ENCODE data around the gene ZMYND10.
"Not testable (repeated sequence)": the region's sequence is repeated elsewhere in the genome, so short reads cannot be mapped to it uniquely, and the experiment has no call there.

ZMYND10 gene

DNA sequence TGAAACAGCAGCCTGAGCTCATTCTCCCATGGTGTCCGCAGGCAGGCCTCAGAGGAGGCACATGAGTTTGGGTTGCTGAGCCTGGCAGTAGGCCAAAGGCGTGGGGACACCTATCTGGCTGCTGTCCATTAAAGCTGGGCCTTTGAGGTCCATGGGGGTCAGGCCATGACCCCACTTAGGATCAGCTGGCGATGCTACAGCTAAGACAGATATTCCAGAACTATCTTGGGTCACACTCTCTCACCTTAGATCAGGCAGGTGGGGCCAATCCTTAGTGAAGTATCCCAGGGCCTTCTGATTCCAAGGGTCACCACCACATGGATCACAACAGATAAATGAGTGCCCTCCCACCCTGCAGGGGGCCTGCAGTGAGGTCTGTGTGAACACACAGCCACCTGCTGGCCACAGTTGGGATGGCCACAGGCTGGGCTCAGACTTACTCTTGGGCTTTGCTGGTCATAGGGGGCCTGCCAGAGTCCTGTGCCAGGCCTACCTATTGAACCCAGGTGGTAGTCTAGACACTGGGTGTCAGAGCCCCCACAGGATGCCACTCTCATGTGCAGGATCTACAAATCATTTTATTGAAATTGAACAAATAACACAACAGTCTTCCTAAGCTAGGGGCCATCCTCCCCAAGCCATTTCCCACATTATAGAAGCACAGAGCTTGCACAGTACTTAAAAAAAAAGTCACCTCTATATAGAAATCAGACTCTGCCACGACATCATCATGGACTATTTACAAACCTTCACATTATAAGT, 21.0 kb downstream of the ZMYND10 start:
- DNase-seq: no peak

DNA sequence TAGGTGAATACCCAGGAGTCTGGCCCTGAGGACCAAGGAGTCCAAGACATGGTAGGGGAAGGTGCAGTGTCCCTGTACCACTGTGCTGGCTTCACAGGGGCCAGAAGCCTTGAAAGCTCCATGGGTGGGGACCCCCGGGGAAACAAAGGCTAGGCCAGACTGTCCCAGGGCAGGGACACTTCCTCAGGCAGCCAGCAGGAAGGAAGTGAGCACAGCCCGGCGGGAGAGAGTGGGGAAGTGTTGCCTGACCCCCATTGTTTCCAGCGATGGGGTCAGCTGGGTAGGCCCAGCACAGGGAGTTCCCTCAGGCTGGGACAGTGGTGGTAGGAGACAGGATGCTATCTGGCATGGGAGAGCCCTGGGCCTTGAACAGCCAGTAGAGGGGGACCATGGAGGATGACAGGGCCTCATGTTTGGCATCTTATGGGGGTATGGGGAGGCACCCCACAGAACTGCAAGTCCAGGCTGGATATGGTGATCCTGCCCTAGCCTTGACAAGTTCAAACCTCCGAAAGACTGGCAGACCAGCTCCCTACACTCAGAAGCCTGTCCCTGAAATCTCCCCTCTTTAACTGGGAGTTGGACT, 21.8 kb downstream of the ZMYND10 start:
- DNase-seq: no peak

DNA sequence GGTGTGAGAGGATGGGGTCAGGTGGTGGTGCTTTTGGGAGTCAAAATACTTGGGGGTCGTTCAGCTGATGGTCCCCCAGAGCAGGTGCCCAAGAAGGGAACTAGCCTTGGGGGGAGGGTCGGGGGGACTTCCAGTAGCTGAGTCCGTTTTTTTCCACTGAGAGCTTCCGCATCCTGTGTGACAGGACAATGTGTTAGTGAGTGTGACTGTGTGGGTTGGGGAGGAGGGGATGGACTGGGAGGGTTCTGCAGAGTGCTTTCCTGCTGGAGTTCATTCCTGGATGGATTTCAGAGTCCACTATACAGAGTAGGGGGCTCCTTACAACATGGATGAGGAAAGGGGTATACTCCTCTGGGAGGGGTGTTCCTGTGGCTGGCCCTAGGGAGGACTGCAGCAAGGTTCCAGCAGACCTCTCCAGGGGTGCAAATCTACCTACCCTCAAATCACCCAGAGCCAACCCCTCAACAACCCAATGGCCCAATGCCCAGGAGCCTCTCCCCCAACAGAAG, 22.4 kb downstream of the ZMYND10 start:
- DNase-seq: no peak

DNA sequence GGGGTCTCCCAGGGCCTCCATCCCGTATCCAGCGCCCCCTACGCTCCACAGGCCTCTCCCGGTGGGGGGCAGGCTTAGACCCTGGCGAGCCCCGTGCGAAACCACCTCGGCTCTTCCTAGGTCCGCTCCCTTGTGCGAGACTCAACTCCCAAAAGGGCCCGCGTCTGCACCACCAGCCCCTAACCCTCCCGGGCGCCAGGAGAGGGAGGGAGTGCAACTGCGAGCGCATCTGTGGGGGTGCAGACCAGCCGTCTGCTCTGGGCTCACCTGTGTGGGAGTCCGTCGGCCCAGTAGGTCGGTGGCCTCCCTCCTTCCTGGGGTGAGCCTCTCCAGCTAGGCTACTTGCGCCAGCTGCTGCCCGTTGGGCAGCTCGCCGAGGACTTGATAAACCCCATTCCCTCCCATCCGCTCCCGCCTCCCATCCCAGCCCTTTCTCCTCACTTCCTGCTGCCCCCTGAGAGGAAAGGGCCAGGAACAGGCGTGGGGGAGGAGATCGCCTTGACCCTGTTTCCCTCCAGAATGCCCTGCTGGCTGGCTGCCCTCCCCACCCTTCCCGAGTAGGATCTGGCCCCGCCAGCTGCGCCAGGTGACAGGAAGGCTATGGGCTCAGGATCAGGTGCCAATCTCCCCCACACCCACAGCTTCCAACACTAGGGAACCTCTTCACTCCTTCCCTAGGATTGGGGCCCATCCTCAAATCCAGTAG, 23.0 kb downstream of the ZMYND10 start, which contains the start of gene HYAL2:
Gene HYAL2 (minus strand): TSS at position 360 of the 706 bp plus-strand sequence. CDS start 2,256 bp downstream, outside the sequence.
- no peak for DNase-seq

DNA sequence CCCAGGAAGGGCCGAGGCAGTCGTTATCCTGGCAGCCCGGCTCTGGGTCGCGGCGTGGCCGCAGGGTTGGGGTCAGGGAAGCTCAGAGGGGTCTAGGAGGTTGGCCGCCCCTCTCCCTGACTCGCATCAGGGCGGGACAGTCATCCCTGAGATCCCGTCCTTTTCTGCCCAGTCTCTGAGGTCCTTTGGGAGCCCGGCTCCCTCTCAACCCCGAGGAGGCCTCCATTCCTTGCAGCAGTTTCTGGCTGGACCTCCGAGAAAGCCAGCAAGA, 23.5 kb downstream of the ZMYND10 start:
- DNase-seq: no peak

DNA sequence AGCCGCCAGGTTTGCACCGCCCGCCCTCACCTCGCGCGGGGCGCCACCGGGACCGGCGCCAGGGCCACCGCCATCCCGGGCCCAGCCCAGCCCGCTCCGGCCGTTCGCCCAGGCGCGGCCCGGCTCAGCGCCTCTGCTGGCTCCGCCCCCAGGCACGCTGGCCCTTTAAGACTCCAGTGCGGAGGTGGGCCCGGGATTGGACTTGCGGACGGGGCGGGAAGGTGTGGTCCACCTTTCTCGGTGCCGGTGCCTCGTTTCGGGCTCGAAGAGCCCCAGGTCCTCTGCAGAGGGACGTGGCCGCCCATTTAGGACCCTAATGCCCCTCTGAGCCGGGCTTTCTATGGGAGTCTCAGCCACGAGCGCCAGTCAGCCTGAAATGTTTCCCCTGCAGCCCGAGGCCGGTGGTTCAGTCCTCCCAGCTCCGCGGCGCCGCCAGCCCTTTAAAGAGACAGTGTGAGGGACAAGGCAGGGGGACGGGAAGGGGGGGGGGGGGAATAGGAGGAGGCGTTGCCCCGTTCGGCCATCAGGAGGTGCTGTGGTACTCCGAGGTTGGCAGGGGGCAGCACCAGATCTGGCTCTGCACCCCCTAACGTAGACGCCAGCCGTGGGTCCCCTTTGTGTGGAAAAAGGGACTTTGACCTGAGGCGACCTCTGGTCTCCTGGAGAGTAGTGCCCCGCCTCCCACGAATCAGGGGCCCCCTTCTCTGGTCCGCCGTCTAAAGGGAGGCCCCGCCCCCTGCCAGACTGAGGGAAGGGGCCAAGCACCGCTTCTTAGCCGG, 24.0 kb downstream of the ZMYND10 start:
- DNase-seq: peak; percentile 73

DNA sequence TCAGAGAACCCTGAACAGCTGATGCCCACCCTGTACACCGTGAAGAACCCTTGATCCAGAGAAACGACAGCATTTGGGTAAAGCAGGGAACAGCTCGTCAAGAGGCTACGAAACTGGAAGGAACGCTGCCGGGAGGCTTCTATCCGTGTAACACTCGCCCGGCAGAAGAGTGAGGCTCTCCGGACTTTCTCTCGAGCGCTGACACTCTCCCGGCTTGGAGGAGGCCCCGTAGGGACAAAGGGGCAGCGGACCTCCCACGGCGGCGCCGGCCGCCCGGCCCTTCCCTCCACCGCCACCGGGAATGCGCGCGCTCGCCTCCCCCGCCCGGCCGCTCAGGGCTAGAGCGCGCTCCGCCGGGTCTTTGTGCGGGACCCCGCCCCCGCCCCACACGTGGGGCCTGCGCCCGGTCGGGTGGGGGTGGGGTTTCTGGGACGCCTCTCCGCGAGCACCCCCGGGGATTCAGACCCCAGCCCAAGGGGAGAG, 24.6 kb downstream of the ZMYND10 start:
- DNase-seq: peak; percentile 61

DNA sequence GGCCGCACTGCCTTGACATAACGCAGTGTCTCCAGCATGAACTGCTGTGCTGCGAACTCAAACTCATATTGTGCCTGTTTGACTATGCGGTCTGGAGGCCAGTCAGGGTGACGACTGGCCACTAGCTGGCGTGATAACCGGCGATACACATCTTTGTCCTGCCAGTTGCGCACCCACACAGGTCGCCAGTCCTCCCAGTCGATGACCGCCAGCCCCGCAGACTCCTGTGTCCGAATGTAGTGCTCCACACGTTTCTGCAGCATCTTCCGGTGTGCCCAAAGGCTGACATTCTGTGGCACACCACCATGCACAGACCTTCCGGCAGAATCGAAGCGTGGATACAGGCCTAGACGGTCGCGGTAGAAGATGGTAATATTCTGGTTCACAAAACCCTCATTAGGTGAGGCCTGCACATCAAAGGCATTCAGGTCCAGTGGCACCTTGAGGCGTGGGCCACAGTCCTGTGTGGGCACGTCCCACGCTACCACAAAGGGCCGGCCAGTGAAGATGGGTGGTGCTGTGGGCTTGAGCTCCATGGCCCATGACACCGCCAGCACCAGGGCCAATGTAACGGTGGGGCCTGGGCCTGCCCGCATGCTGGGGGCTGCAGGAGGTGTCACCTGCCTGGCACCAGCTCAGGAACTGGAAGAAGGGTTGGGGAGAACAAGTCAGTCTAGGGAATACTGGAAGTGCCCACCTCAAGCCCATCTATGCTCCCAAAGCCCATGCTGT, 25.5 kb downstream of the ZMYND10 start:
- DNase-seq: no peak

DNA sequence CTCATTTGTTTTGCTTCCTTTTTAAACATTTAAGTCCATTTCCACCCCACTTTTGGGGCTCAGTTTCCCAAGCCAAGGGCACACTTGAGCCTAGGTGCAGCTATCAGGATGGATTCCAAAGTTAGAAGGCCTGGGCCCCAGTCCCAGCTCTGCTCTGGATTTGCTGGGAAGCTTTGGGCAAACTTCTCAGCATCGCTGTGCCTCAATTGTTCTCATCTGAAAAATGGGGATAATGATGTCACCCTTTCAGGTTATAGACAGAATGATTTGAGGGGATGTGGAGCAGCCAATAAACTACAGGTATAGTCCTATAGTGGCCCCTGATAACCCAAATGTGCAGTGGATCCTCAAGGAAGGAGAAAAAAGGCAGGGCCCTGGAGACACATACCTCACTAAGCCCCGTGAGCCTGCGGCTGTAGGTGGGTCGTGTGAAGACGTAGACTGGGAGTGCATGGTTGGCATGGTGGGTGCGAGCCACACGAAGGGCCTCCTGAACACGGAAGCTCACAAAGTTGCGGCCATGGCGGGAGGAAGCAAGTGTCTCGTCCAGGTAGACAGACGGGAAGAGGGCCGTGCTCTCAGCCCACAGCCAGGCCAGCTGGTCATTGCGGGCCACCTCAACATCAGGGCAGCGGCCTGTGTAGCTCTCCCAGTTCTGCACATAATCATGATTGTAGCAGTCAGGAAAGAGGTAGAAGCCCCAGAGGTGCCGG, 26.2 kb downstream of the ZMYND10 start:
- DNase-seq: no peak

DNA sequence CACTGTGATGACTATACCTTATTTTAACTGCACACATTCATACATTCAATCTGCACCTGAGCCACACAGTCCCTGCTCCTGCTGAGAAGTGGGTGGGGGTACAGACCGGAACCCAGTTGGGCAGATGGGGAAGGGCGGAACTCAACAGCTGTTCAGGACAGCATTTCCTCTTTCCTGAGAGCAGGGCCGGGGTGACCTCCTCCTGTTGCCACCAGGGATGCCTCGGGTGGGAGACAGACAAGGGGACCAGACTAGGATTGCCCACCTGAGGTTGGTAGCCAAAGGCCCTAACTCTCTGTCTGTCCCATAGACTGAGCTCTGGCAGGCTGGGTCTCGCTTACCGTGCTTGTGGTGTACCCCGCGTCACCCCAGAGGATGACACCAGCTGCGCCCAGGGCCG, 26.9 kb downstream of the ZMYND10 start:
- DNase-seq: no peak

DNA sequence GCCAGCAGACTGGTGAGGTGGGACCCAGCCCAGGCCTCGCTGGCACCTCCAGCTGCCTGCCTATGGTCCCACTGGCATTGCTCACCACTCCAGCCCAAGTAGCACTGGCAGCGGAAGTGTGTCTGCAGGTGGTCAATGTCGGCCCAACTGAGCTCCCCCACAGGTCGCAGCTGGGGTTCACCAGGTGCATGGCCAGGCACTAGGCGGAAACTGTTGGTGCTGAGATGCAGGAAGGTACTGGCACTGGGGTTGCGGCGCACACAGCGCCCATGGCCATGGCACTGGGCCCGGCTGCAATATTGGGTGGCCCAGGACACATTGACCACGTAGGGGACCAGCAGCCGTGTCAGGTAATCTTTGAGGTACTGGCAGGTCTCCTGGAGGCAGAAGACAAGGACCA, 27.4 kb downstream of the ZMYND10 start:
- DNase-seq: no peak

DNA sequence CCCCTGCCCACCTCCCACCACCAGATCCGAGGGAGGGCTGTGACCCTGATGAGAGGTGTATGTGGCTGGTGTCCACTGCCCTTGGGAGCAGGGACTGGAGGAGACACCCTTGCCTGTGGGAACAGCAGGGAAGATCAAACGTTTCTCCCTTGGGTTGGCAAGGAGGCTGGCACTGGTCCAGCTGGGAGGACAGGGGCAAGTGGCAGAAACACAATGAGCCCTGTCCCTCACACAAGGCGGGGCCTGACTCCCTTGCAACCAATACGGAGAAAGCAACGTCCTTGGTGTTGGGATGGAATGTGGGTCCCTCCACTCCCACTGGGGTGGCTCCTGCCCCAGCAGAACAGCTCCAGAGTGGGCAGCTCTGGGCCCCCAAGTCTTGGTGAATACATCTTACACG, 28.2 kb downstream of the ZMYND10 start:
- DNase-seq: no peak

DNA sequence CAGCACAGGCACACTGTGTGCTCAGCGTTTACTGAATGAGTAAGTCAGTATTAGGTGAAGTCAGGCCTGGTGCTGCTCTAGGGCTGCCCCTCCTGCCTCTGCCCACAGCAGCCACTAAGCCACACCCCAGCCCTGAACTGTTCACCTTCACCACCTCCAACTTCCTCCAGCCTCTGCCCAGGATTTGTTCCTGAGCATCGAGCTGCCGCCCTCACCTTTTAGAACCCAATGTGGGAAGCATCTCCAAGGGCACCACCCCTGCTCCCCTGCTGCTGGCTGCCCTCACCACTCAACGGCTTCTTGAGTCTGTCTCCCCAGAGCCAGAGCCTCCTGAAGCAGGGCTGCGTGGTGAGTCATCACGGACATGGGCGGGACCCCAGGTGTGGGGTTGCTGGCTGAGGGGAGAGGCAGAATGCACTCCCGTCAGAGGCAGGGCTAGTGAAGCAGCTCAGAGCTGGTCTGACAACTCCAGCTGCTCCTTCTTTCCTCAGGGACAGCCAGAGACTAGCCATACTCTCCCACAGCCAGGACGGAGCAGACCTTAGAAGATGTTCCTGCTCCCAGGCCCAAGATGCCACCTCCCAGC, 28.8 kb downstream of the ZMYND10 start:
- peak; percentile 16 for DNase-seq

DNA sequence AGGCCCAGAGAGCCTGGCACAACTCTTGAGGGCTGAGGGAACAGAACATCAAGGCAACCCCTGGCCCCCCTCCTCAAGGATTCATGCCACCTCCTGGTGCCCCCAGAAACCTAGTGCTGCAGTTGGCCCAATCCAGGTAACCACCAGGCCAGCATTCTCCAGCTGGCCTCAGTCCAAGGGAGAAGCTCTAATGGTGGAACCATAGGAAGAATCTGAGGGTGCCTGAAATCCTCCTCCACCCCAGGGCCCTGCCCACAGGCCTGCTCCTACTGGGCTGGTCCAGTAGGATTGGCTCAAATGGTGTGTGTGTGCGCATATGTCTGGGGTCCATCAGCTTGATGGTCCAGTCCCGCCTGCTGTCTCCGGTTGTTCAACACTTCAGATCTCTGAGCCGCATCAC, 30.7 kb downstream of the ZMYND10 start:
- no peak for DNase-seq

DNA sequence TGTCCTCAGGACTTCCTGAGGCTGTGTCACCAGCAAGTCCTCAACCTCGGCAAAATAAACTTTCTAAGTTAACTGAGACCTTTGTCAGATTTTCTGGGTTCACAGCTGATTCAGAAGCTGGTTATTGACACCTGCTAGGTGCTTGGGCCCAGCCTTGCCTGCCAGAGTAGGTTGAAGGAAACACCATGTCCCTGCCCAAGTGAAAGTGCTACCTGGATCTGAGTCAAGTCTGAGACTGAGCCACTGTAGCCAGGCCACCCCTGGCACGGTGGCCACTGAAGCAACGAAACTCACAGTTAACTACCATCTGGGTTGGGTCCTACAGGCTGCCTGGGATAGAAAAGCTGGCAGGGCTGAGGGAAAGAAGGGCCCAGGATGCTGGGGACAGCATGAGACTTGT, 31.2 kb downstream of the ZMYND10 start:
- no peak for DNase-seq

DNA sequence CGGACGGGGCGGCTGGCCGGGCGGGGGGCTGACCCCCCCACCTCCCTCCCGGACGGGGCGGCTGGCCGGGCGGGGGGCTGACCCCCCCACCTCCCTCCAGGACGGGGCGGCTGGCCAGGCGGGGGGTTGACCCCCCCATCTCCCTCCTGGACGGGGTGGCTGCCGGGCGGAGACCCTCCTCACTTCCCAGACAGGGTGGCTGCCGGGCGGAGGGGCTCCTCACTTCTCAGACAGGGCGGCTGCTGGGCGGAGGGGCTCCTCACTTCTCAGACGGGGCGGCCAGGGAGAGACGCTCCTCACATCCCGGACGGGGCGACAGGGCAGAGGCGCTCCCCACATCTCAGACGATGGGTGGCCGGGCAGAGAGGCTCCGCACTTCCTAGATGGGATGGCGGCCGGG, 33.5 kb downstream of the ZMYND10 start:
- DNase-seq: not testable (repeated sequence)

DNA sequence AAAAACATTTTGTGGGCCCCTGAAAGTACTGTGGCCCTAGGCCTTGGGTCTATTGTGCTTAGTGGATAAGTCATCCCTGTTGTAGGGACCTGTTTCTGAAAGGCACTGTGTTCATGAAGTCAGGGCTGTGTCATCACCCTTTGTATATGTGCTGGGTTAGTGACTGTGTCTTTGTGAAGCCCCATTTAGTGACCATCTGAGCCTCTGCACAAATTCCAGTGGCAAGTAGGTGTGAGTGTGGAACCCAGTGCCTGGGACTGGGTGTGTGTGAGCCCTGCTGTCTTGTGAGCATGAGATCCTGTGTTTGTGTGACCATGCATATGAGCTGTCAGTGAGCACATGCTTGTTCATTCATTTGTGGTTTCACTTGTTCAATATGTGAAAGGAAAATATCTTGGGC, 40.9 kb downstream of the ZMYND10 start:
- DNase-seq: no peak

DNA sequence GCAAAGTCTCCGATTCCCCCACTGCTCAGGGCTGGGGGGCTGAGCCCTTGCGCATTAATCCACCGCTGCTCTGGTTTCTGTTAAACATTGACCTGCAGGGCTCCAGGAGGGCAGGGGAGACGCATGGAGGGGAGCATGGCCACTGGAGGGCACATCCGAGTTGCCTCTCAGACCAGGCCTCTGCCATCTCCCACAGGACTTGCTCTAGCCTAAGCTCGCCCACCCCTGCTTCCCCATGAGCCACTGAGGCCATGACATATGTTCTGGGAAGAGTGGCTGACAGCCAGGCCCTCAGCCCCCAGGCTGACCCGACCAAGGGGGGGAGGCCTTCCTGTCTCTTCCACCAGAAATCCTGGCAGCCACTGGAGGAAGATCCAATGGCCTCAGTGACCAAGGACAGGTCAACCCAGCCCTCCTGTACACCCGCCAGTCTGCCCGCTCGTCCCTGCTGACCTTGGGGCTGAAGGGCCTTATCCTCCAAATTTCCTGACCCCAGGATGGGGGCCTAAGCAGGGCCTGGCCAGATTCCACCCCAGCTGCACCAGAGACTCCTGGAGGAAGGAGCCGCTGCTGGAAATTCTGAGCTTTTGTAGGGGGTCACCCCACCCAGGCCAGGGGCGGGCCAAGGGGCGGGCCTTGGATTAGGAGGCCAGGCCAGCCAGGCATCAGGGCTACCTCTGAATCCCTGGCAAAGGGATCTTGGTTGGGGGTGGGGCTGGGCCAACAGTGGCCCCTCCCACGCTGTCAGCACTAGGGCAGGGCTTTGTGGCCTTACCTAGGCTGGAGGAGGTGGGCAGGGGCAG, 42.3 kb downstream of the ZMYND10 start, which contains the start of gene HYAL1:
Gene HYAL1 (minus strand): TSS at position 562 of the 803 bp plus-strand sequence. CDS start 618 bp downstream, outside the sequence.
- no peak for DNase-seq

DNA sequence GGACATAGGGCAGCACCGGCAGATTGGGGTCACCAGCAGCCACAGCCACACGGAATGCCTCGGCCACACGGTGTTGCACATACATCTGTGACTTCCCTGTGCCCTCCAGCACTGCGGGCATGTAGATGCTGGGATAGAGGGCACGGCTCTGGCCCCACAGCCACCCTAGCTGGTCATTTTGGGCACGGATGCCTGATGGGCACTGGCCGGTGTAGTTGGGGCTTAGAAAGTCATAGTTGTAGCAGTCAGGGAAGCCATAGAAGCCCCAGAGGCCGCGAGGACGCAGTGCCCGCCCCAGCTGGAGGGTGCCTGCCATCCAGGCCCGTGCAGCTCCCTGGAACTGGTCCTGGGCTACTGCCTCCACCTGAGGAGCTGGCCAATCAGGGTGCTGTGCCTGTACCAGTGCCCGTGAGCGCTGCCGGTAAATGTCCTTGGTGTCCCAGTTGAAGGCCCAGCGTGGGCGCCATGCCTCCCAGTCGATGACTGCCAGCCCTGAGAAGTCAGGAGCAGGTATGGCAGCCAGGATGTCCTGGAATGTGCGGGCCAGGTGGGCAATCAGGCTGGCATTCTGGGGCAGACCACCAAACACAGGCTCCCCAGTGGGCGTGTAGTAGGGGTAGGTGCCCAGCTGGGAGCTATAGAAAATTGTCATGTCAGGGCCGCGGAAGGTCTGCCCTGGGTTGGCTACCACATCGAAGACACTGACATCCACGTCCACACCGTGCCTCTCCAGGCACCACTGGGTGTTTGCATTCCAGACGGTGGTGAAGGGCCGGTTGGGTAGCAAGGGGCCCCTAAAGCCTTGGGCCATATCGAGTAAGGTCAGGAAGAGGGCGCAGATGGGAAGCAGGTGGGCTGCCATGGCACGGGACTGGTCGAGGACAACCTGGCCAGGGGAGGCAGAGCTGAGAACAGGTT, 43.2 kb downstream of the ZMYND10 start:
- DNase-seq: no peak

All from NCI-H2171 (cell line).